NCI-H774 (cell line): ENCODE data around the gene CABP4.
A peak's percentile ranks its signal among the peaks of the same experiment; 100 is the strongest.
"Not testable (repeated sequence)": the region's sequence is repeated elsewhere in the genome, so short reads cannot be mapped to it uniquely, and the experiment has no call there.

ENCODE experiments used
- DNase-seq: peaks from one replicate; lab custom pipeline; 2025; lab: John Stamatoyannopoulos, UW

The CABP4 gene

DNA sequence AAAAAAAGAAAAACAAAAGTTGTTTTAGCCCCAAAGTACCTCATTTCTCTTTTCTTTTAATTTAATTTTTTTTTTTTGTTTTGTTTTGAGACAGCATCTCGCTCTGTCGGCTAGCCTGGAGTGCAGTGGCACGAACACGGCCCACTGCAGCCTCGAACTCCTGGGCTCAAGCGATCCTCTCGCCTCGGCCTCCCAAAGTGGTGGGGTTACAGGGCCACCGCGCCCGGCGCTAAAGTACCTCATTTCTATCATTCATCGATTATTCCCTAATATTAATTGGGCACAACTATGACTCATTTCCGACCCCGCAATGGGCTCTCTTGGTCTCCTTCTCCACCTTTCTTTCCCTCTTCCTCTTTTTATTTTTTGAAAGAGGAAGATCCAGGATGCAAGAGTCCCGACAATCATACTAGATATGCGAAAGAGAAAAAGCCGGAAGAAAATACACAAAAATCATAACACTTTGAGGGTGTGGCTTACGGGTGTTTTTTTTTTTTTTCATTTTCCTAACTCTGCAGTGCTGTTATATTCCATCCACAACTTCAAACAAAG lies 27.2 kb downstream of the CABP4 start:
- no peak for DNase-seq

DNA sequence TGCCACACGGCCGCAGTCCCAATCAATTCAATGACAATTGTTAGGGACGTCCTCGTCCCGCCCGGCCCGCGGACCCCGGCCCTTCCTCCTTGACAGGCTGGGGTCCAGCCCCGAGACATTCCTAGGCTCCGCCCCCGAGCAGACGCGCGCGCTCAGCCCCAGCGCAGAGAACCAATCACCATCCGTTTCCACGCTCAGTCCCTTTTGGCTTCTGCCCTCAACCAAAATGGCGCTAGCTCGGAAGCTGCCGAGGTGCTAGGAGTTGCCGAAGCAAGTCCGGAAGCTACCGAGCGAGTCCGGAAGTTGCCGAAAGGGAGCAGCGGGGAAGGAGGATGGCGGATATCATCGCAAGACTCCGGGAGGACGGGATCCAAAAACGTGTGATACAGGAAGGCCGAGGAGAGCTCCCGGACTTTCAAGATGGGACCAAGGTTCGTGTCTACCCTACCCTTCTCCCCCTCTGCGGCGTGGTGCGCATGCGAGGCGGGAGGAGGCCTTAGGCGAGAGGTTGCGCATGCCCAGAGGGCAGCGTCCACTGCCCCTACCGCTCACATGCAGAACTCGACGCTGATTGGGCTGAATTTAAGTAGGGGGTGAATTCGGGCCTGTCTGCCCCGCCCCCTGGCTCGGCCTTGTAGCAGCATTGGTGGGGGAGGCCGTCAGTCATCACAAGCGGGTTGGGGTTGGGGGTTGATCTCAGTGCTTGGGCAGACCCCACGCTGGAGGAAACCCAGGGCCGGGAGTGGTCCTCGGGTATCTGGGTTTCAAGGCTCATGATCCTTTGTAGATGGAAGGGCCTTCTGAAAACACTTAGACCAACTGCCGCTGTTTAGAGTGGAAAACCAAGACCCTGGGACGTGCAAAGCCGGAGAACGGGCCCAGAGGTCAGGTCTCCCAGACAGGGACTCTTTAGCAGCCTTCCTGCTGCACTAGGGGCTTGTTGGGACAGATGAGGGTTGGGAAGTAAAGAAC lies 28.0 kb downstream of the CABP4 start, which contains the start of gene AIP:
AIP (plus strand) TSS at position 200 of the 972 bp plus-strand sequence; CDS start at position 333, 133 bp downstream.
- DNase-seq, result peak; percentile 99

DNA sequence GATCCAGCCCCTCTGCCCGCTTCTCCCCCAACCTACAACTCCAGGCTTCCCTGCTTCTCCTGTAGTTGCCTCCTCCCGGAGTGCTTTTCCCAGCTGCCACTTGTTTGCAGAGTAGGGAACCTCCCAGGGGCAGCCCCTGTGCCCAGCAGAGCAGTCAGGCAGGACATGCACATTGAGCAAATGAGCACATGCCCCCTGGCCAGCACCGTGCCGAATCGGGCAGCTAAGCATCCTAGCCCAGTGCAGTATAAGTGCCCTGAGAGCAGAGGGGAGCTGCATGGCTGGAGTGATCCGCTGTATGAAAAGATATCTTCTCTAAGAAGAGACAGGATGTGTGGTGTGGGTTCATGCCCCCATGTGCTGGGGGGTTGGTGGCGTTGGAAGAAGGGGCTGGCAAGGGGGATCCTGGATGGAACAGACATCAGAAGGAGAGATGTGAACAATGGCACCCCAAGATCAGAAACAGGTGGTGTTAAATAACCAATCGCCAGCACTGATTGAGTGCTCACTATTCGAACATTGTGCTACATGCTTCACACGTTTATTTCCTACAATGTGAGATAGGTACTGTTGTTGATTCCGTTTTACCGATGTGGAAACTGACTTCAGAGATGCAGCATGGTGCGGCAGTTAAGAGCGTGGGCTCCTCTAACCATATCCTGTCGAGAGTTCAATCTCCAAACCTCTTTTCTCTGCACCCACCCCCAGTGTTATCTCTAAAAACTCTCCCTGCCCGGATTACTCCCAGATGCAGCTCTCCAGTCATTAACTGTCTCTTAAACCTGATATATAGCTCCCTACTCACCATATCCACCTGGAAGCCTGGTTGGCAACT lies 28.9 kb downstream of the CABP4 start:
- DNase-seq, result no peak

GRCh38 chr11:67484847-67485311 lies 29.7 kb downstream of the CABP4 start:
- no peak for DNase-seq

GRCh38 chr11:67485873-67486361 lies 30.8 kb downstream of the CABP4 start:
- DNase-seq, result not testable (repeated sequence)

DNA sequence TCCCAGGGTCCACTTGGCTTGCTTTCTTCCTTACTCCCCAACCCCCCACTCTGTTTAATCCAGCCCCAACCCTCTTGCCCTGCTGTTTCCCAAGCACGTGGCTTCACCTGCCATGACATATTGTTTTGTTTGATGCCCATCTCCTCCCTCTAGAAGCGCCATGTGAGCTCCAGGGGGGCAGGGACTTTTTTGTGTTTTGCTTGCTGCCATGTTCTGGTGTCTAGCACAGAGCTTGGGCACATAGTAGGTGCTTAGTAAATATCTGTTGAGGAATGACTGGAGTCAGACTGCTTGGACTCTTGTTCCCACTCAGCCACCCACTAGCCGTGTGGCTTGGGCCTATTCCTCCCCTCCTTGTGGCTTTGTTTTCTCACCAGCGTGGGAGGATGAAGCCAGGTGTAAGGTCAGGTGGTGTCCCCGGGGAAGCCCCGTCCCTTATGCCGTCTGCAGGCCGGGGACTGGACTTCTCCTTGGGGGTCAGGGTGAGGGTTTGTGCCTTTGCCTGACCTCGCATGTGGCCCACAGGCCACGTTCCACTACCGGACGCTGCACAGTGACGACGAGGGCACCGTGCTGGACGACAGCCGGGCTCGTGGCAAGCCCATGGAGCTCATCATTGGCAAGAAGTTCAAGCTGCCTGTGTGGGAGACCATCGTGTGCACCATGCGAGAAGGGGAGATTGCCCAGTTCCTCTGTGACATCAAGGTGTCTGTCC lies 31.5 kb downstream of the CABP4 start:
- DNase-seq, result no peak

- DNase-seq, result no peak
These were observed 34.2 kb downstream of the CABP4 start for GRCh38 chr11:67489203-67489884.

GRCh38 chr11:67489885-67490726 lies 35.0 kb downstream of the CABP4 start:
- DNase-seq, result no peak

DNA sequence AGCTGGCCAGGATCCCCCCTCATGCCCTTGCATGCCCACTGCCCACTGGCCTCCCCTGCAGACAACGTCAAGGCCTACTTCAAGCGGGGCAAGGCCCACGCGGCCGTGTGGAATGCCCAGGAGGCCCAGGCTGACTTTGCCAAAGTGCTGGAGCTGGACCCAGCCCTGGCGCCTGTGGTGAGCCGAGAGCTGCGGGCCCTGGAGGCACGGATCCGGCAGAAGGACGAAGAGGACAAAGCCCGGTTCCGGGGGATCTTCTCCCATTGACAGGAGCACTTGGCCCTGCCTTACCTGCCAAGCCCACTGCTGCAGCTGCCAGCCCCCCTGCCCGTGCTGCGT lies 35.5 kb downstream of the CABP4 start:
- DNase-seq, result no peak

DNA sequence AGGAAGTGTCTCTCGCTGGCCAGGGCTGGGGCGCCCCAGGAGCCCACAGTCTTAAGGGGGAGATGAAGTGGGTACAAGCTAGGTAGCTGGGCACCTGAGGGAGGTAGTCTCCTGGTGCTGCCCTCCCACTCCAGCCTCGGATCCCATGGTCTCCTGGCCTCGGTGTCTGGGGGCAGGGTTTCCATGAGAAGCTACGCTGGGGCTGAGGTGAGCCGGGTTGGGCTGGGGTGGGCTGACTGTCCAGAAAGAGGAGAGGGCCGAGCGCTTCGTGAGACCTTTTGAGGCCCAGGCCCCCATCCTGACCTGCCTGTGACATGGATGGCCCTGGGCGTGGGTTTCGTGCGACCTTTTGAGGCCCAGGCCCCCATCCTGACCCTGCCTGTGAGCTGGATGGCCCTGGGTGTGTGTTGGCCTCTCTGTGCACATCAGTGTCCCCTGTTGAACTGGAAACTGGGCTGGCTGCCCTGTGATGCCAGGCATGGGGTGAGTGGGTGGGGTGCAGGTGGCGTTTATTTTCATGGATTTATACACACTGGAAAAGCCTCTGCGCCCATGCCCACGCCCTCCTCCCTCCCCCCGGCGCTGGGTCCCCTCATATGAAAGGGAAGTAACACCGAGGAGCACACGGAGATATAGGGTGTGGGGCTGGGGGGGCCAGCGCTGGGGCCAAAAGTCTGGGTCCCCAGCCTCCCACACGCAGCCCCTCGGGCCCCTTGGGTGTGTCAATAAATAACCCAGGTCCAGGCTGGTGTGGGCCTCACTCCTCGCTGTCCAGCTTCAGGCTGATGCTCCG lies 36.3 kb downstream of the CABP4 start:
- no peak for DNase-seq

DNA sequence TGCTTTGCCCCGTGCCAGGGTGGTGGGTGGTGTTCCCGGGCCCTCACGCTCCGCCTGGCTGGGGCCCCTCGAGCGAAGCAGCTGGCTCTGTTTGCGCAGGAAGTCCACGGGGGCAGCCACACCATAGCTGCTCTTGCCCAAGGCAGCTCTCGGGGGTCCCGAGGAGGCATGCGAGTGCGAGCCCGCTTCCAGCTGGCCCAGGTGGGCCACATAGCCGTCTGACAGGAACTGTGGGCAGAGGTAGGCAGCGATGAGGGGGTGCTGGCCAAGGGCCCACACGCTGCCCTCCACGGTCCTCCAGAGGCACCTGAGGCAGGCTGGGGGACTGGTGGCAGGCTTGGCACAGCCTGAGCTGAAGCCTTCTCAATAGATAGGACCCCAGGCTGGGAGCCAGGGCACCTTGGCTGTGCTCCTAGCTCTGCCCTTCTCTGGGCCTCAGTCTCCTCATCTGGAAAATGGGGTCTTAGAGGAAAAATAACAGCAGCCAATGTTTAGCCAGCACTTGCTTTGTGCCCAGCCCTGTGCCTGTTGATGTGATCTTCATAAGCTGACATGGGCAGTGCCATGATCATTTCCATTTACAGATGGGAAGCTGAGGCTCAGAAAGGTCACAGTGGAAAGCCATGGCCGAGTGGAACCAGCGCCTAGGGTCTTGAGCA lies 37.0 kb downstream of the CABP4 start:
- no peak for DNase-seq

- DNase-seq, result no peak
These were observed 37.8 kb downstream of the CABP4 start for GRCh38 chr11:67492801-67493547.

DNA sequence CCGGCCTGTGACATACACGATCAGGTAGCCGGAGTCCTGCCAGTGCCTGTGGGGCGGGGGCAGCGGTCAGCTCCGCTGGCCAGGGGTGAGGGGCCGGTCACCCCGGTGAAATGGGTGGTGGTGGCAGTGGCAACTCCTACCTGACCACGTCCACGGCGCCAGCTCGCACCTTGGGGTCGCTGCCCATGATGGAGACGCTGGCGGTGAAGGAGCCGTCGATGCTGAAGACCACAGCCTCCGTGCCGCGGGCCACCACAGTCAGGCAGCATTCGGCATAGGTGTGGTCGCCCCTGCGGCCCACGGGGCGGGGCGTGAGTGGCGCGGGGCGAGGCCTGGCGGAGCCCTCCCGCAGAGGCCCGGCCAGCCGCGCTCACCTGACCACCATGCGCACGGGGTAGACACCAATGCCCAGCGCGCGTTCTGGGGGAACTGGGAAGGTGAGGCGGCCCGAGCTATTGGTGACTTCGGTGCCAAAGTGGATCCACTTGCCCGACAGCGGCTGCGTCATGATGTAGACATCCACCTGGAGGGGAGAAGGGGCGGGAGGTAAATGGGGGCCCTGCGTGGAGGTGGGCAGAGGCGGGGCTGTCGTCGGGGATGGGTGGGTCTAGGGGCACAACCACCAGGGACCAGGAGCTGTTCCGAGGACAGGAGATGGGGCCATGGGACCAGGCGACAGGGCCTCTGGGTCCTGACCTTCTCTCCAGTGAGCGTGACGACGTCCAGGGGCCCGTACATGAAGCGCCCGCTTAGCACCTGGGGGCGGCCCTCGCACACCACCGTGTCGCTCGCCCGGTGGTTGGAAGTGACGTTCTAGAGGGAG lies 38.6 kb downstream of the CABP4 start:
- no peak for DNase-seq

DNA sequence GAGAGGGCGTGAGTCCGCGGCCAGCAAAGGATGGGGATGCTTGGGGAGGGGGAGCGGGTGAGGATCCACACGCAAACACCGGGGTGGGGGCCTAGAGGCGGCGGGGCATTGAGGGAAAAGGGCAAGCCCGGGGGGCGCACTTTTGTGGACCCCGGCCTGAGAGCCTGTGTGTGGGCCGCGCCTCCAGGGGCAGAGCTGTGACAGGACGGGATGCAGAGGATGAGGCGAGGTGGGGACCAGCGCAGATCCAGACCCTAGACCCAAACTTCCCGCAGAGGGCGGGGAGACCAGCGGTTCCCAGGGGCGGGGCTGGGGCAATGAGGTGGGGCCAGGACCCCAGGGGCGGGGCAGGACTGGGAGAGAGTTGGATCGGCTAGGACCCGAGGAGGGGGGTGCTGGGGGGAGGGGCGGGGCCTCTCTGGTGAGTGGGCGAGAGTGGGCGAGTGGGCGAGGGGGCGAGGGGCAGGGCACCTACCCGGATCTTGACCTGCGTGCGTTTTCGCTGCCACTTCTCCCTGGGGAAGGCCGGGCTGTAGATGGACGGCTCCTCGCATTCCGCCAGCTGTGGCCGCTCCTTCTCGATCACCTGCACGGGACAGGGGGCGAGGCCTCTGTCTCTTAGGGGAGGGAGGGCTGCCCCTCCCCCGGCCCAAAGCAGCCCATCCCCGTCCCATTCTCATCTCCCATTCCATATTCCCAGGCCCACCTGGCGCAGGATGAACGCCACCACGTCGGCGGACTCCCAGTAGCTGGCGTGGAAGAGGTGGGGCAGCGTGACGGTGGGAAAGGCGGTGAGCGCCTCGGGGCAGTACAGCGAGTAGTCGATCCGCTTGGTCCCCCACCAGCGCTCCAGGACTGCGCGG lies 39.4 kb downstream of the CABP4 start:
- DNase-seq, result no peak

DNA sequence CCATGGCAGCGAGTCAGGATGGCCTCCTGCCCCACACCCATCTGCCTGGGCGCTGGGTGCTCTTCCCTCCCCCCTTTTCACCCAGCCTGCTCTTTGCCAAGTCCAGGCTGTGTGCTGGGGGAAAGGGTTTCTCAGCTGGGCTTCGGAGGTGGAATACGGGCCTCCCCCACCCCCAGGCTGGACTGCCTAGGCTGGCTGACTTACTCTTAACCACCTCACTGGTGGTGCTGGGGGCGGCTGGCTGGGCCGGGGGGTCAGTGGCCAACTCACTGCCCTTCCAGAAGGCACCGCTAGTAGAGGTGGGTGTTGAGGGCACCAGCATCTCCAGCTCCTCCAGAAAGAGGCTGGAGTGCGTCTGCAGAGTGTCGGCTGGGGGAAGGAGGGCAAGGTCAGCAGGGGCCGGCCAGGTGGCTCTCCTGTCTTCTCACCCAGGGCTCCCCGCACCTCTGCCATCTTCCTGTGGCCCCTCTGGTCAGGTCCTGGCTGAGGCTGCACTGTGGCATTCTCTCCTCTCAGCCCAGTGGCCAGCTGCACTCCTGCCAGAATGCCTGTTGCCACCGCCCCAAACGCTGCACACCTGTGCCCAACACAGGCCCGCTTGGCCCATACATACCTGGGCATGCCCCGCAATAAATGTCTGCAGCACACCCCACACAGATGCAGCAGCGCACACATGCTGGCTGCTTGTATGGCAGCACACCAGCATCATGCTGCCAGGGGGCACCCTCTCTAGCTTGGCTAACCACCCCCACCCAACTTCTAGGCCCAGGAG lies 40.3 kb downstream of the CABP4 start:
- no peak for DNase-seq
